HG03108 (cell line): ENCODE data around the gene TFPT.

ENCODE experiments used
- ATAC-seq: cut with Tn5 transposase; IDR thresholded peaks from one replicate; pipeline ENCODE4 v1.9.1; 2021; ENCODE audit warnings: moderate library complexity; ENCODE audit not compliant: unreplicated experiment

TFPT gene

GRCh38 chr19:54081032-54081431, 34.4 kb downstream of the TFPT start, which contains the start of gene TARM1:
Gene TARM1 (minus strand): TSS chr19:54081365. CDS start chr19:54081340, 25 bp downstream.
- ATAC-seq, result no peak

GRCh38 chr19:54077334-54077733, 38.1 kb downstream of the TFPT start:
- ATAC-seq, result no peak

GRCh38 chr19:54074851-54075250, 40.6 kb downstream of the TFPT start:
- ATAC-seq, result no peak

GRCh38 chr19:54073829-54074228, 41.6 kb downstream of the TFPT start:
- no peak for ATAC-seq

GRCh38 chr19:54069470-54069869, 46.0 kb downstream of the TFPT start:
- no peak for ATAC-seq

GRCh38 chr19:54063350-54064116, 51.9 kb downstream of the TFPT start, which contains the start of gene VSTM1:
Gene VSTM1 (minus strand): TSS chr19:54063897. CDS start chr19:54063777, 120 bp downstream.
- ATAC-seq, result no peak

- no peak for ATAC-seq
Measured at GRCh38 chr19:54062643-54063042, 52.8 kb downstream of the TFPT start.
